DOHH2 (cell line): Measurements from ENCODE around the gene TBL1X.

Source experiments
- CTCF ChIP-seq: fragments of 200-600 bp; sonication (generic); IDR thresholded peaks from one replicate; pipeline ENCODE4 v1.5.1; 2014; ENCODE audit warnings: antibody characterized with exemption, mild to moderate bottlenecking, low read depth, low read length; ENCODE audit not compliant: poor library complexity, severe bottlenecking
- EZH2phosphoT487 ChIP-seq: fragments of 200-600 bp; sonication (generic); IDR thresholded peaks from 2 replicates; pipeline ENCODE4 v1.6.1; 2017; ENCODE audit warnings: borderline replicate concordance, mild to moderate bottlenecking, antibody characterized with exemption, low read length, moderate library complexity, mixed read lengths

GRCh38 chrX:9501362-9501761 is 36.5 kb downstream of the TBL1X start:
- TF ChIP-seq CTCF (no peak), EZH2phosphoT487 (no peak)
